HepG2 (cell line): Measurements from ENCODE around the gene VN1R2. TPM values are rescaled to one million over a fixed set of nuclear protein-coding genes. Genes with fewer than 3 reads are reported as not detected.

ENCODE experiments used
- ATAC-seq: fragments of 200-7000 bp; cut with Tn5 transposase; 3 replicates; pipeline ENCODE4 v1.9.1; 2020; ENCODE audit warnings: mild to moderate bottlenecking, moderate library complexity
- BruUV-seq: library from RNA; stranded (reverse); fragments of 400-500 nt; replicated peaks from 2 replicates; lab custom pipeline; 2021; lab: Mats Ljungman, UMichigan
- CTCF ChIA-PET: fragments of 300-600 bp; formaldehyde crosslinking; extraction: SDS; loops from one replicate; lab custom pipeline; 2021; ENCODE audit warnings: low total read pairs, inconsistent platforms, low intra/inter-chr PET ratio; lab: Yijun Ruan, JAX
- POLR2A ChIA-PET: fragments of 350-600 bp; sonication (Branson Sonifier 250); formaldehyde crosslinking; loops from one replicate; lab custom pipeline; 2020; ENCODE audit warnings: antibody characterized with exemption, inconsistent platforms; lab: Yijun Ruan, JAX
- DNase-seq: peaks from one replicate; pipeline ENCODE4 v3.0.0-alpha.2; 2015; ENCODE audit warnings: low spot score
- FAIRE-seq: peaks from 3 replicates; lab custom pipeline; 2011; peaks lifted over from hg19 to GRCh38; lab: Jason Lieb, UNC
- H2AFZ ChIP-seq: one replicate; pipeline ENCODE4 v1.6.1; 2011; ENCODE audit warnings: low read length, inconsistent platforms
- H3K27ac ChIP-seq: fragments of 300-600 bp; 3 replicates; pipeline ENCODE4 v1.8.0; 2011; ENCODE audit warnings: mixed run types, mild to moderate bottlenecking, mixed read lengths, low read length, inconsistent platforms; ENCODE audit not compliant: insufficient read depth; ENCODE audit errors: extremely low read length
- H3K27me3 ChIP-seq, 2 experiments: fragments of 200-600 bp in 1 of 2; 2 replicates in 1 of 2; 3 replicates in 1 of 2; pipeline versions ENCODE4 v1.6.0 to v1.8.0; 2011; ENCODE audit warnings: low read length in 2 of 2, mild to moderate bottlenecking in 2 of 2, moderate library complexity in 2 of 2, inconsistent platforms in 1 of 2; ENCODE audit not compliant: insufficient read depth in 2 of 2, control insufficient read depth in 1 of 2
- H3K36me3 ChIP-seq, 2 experiments: fragments of 200-600 bp in 1 of 2; replicated peaks in 1 of 2; 2 replicates in 1 of 2; 3 replicates in 1 of 2; pipeline versions ENCODE4 v1.5.1 to v1.8.0; 2011; ENCODE audit warnings: low read length in 2 of 2, inconsistent platforms in 1 of 2; ENCODE audit not compliant: insufficient read depth in 2 of 2, control insufficient read depth in 1 of 2
- H3K4me1 ChIP-seq: 2 replicates; pipeline ENCODE4 v1.5.1; 2012; ENCODE audit warnings: low read length, inconsistent platforms; ENCODE audit not compliant: insufficient read depth
- H3K4me2 ChIP-seq: 2 replicates; pipeline ENCODE4 v1.6.0; 2011; ENCODE audit warnings: low read depth, low read length, inconsistent platforms
- H3K4me3 ChIP-seq, 3 experiments: fragments of 200-600 bp in 1 of 3; sonication (generic), shearing (Covaris generic) in 1 of 3; replicated peaks in 1 of 3; 2 replicates each; pipeline ENCODE4 v1.5.1; 2011 to 2016; ENCODE audit warnings: low read length in 3 of 3, inconsistent platforms in 2 of 3, low read depth in 2 of 3, mild to moderate bottlenecking in 2 of 3, control low read depth in 1 of 3, mixed read lengths in 1 of 3; ENCODE audit not compliant: insufficient read depth in 1 of 3
- H3K79me2 ChIP-seq: one replicate; pipeline ENCODE4 v1.6.1; 2011; ENCODE audit warnings: low read length, inconsistent platforms; ENCODE audit not compliant: insufficient read depth
- H3K9ac ChIP-seq: 2 replicates; pipeline ENCODE4 v1.6.0; 2011; ENCODE audit warnings: mild to moderate bottlenecking, low read depth, low read length, inconsistent platforms; ENCODE audit not compliant: insufficient read depth
- H3K9me3 ChIP-seq: 2 replicates; pipeline ENCODE4 v1.5.1; 2012; ENCODE audit warnings: mild to moderate bottlenecking, low read length
- H4K20me1 ChIP-seq: 2 replicates; pipeline ENCODE4 v1.6.0; 2011; ENCODE audit warnings: inconsistent platforms, mild to moderate bottlenecking, low read length, moderate library complexity; ENCODE audit not compliant: insufficient read depth
- IKZF4 ChIP-seq: sonication (generic); formaldehyde crosslinking; IDR thresholded peaks from 2 replicates; pipeline ENCODE4 v1.5.1; 2020; ENCODE audit warnings: borderline replicate concordance, mild to moderate bottlenecking, low read depth, missing genetic modification reagents; ENCODE audit errors: not compliant biosample characterization
- JUN ChIP-seq: sonication (generic); formaldehyde crosslinking; IDR thresholded peaks from 2 replicates; pipeline ENCODE4 v1.4.0; 2020; ENCODE audit warnings: mild to moderate bottlenecking, missing genetic modification reagents
- KLF9 ChIP-seq: IDR thresholded peaks from 2 replicates; pipeline ENCODE4 v1.6.1; 2016; ENCODE audit warnings: low read depth
- NFE2 ChIP-seq: sonication (generic); formaldehyde crosslinking; IDR thresholded peaks from 2 replicates; pipeline ENCODE4 v1.4.0; 2020; ENCODE audit warnings: missing genetic modification reagents
- SPEN ChIP-seq: sonication (generic); formaldehyde crosslinking; IDR thresholded peaks from 2 replicates; pipeline ENCODE4 v1.5.1; 2020; ENCODE audit warnings: low read depth, mild to moderate bottlenecking, missing genetic modification reagents
- TP53 ChIP-seq: sonication (generic); formaldehyde crosslinking; conservative IDR thresholded peaks from 2 replicates; pipeline ENCODE4 v1.4.0; 2020; ENCODE audit warnings: missing genetic modification reagents
- ZNF207 ChIP-seq: fragments of 450-650 bp; IDR thresholded peaks from 2 replicates; pipeline ENCODE4 v1.6.1; 2016; ENCODE audit warnings: antibody characterized with exemption, borderline replicate concordance
- ZNF30 ChIP-seq: sonication (generic); formaldehyde crosslinking; IDR thresholded peaks from 2 replicates; pipeline ENCODE4 v1.5.0; 2020; ENCODE audit warnings: mild to moderate bottlenecking, missing genetic modification reagents
- ZNF562 ChIP-seq: sonication (generic); formaldehyde crosslinking; IDR thresholded peaks from 2 replicates; pipeline ENCODE4 v1.8.0; 2022; ENCODE audit warnings: missing genetic modification reagents, borderline replicate concordance
- ZNF597 ChIP-seq: sonication (generic); formaldehyde crosslinking; IDR thresholded peaks from 2 replicates; pipeline ENCODE4 v1.5.0; 2020; ENCODE audit warnings: missing genetic modification reagents
- ZNF614 ChIP-seq: IDR thresholded peaks from 2 replicates; pipeline ENCODE4 v1.6.1; 2018; ENCODE audit warnings: missing biosample characterization, missing genetic modification reagents, inconsistent platforms, borderline replicate concordance
- ZNF674 ChIP-seq: sonication (generic); formaldehyde crosslinking; IDR thresholded peaks from 2 replicates; pipeline ENCODE4 v1.5.0; 2020; ENCODE audit warnings: low read depth, mild to moderate bottlenecking, missing genetic modification reagents
- ZNF703 ChIP-seq: sonication (generic); formaldehyde crosslinking; IDR thresholded peaks from 2 replicates; pipeline ENCODE4 v1.5.1; 2020; ENCODE audit warnings: missing genetic modification reagents, mild to moderate bottlenecking, moderate library complexity, borderline replicate concordance
- ZNF709 ChIP-seq: sonication (generic); formaldehyde crosslinking; IDR thresholded peaks from 2 replicates; pipeline ENCODE4 v1.5.0; 2020; ENCODE audit warnings: mild to moderate bottlenecking, missing genetic modification reagents
- ZNF75D ChIP-seq: sonication (generic); formaldehyde crosslinking; IDR thresholded peaks from 2 replicates; pipeline ENCODE4 v1.8.1; 2023; ENCODE audit warnings: missing genetic modification reagents, mild to moderate bottlenecking, borderline replicate concordance
- WGBS: methylation state at CpG from one replicate; pipeline ENCODE4 v1.1.6; 2017; ENCODE audit warnings: low lambda C conversion rate; 5-methylcytosine and 5-hydroxymethylcytosine counted together
- in situ Hi-C: cut with HindIII; loops from 2 replicates; pipeline ENCODE4 v1.10.0; 2017; ENCODE audit warnings: low pct_unique_long_range_greater_than_20kb; ENCODE audit not compliant: extremely low pct_ligation_motif_present
- intact Hi-C: fragments of 100-400 bp; cut with micrococcal nuclease; formaldehyde crosslinking; loops from one replicate; pipeline ENCODE4 v1.10.0; 2022; ENCODE audit not compliant: unreplicated experiment
- polyA plus RNA-seq, 8 experiments: library from polyadenylated mRNA; depleted of rRNA in 3 of 8; stranded (reverse) in 7 of 8; unstranded in 1 of 8; fragments of >200 nt; fragmentation: Illumina TruSeq in 4 of 8; extraction: Trizol in 4 of 8; gene quantifications; 2 replicates each; pipeline versions ENCODE4 v1.2.1 to v1.2.3, GENCODE V29; 2011 to 2016; ENCODE audit warnings: low read depth in 4 of 8, missing spikeins in 1 of 8, mixed read lengths in 1 of 8; ENCODE audit not compliant: insufficient read depth in 1 of 8
- total RNA-seq, 5 experiments: library from RNA; depleted of rRNA; stranded (reverse); fragments of >200 nt; fragmentation: Illumina TruSeq; extraction: Trizol; gene quantifications; 2 replicates each; pipeline ENCODE4 v1.2.3, GENCODE V29; 2016; ENCODE audit warnings: low read depth in 1 of 5
- TF ChIP-seq, protein P1 (sequence below): sonication (generic); formaldehyde crosslinking; IDR thresholded peaks from 2 replicates; pipeline ENCODE4 v1.8.0; 2022; ENCODE audit warnings: missing genetic modification reagents, mild to moderate bottlenecking, borderline replicate concordance
- TF ChIP-seq, protein P2 (sequence below): sonication (generic); formaldehyde crosslinking; IDR thresholded peaks from 2 replicates; pipeline ENCODE4 v1.8.1; 2023; ENCODE audit warnings: mild to moderate bottlenecking, missing genetic modification reagents
- TF ChIP-seq, protein P3 (sequence below): sonication (generic); formaldehyde crosslinking; IDR thresholded peaks from 2 replicates; pipeline ENCODE4 v1.4.0; 2020; ENCODE audit warnings: missing genetic modification reagents

The VN1R2 gene
- total and polyA plus RNA-seq, 2 of the 13 experiments (the other 11 are each of a cell fraction or from before 2014, with no cell fraction given) = not detected

GRCh38 chr19:53275480-53275879 lies 17.4 kb downstream of the VN1R2 start:
- ATAC-seq (no peak), DNase-seq (no peak), FAIRE-seq (no peak)
- in situ Hi-C loops = no loop called here
- Histone ChIP-seq H3K27me3 (no peaks in the 10 kb centered on the region; a peak in 1 of 5 replicates), H3K9ac (no peak overlapping the region), H3K4me3 (no peak overlapping the region), H3K79me2 (no peaks in the 10 kb centered on the region), H3K4me1 (no peaks in the 10 kb centered on the region), H3K27ac (no peak overlapping the region), H3K4me2 (no peak overlapping the region), H2AFZ (no peak overlapping the region), H4K20me1 (no peaks in the 10 kb centered on the region), H3K9me3 (peaks cover 32% of the 10 kb centered on the region), H3K36me3 (no peaks in the 10 kb centered on the region)
- WGBS = 77% methylated on average over 2 of the region's 2 CpGs
- intact Hi-C loops = no loop called here
- no TSS peak for BruUV-seq
- ChIA-PET POLR2A (no interaction called here), CTCF (no interaction called here)
- no peak for TF ChIP-seq ZNF75D (CRISPR knock-in tag)
- no peak for TF ChIP-seq ZNF674 (CRISPR knock-in tag)
- TF ChIP-seq ZNF709 (CRISPR knock-in tag) = no peak
- TF ChIP-seq, protein P1, sequence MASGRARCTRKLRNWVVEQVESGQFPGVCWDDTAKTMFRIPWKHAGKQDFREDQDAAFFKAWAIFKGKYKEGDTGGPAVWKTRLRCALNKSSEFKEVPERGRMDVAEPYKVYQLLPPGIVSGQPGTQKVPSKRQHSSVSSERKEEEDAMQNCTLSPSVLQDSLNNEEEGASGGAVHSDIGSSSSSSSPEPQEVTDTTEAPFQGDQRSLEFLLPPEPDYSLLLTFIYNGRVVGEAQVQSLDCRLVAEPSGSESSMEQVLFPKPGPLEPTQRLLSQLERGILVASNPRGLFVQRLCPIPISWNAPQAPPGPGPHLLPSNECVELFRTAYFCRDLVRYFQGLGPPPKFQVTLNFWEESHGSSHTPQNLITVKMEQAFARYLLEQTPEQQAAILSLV (CRISPR knock-in tag) = no peak
- no peak for TF ChIP-seq TP53 (CRISPR knock-in tag)
- TF ChIP-seq ZNF207 = no peak
- no peak for TF ChIP-seq NFE2 (CRISPR knock-in tag)
- no peak for TF ChIP-seq ZNF614 (CRISPR knock-in tag)
- TF ChIP-seq IKZF4 (CRISPR knock-in tag) = no peak
- TF ChIP-seq ZNF562 (CRISPR knock-in tag) = no peak
- no peak for TF ChIP-seq ZNF30 (CRISPR knock-in tag)
- TF ChIP-seq SPEN (CRISPR knock-in tag) = no peak
- TF ChIP-seq, protein P2, sequence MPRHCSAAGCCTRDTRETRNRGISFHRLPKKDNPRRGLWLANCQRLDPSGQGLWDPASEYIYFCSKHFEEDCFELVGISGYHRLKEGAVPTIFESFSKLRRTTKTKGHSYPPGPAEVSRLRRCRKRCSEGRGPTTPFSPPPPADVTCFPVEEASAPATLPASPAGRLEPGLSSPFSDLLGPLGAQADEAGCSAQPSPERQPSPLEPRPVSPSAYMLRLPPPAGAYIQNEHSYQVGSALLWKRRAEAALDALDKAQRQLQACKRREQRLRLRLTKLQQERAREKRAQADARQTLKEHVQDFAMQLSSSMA = no peak
- TF ChIP-seq JUN (CRISPR knock-in tag) = no peak
- TF ChIP-seq, protein P3, sequence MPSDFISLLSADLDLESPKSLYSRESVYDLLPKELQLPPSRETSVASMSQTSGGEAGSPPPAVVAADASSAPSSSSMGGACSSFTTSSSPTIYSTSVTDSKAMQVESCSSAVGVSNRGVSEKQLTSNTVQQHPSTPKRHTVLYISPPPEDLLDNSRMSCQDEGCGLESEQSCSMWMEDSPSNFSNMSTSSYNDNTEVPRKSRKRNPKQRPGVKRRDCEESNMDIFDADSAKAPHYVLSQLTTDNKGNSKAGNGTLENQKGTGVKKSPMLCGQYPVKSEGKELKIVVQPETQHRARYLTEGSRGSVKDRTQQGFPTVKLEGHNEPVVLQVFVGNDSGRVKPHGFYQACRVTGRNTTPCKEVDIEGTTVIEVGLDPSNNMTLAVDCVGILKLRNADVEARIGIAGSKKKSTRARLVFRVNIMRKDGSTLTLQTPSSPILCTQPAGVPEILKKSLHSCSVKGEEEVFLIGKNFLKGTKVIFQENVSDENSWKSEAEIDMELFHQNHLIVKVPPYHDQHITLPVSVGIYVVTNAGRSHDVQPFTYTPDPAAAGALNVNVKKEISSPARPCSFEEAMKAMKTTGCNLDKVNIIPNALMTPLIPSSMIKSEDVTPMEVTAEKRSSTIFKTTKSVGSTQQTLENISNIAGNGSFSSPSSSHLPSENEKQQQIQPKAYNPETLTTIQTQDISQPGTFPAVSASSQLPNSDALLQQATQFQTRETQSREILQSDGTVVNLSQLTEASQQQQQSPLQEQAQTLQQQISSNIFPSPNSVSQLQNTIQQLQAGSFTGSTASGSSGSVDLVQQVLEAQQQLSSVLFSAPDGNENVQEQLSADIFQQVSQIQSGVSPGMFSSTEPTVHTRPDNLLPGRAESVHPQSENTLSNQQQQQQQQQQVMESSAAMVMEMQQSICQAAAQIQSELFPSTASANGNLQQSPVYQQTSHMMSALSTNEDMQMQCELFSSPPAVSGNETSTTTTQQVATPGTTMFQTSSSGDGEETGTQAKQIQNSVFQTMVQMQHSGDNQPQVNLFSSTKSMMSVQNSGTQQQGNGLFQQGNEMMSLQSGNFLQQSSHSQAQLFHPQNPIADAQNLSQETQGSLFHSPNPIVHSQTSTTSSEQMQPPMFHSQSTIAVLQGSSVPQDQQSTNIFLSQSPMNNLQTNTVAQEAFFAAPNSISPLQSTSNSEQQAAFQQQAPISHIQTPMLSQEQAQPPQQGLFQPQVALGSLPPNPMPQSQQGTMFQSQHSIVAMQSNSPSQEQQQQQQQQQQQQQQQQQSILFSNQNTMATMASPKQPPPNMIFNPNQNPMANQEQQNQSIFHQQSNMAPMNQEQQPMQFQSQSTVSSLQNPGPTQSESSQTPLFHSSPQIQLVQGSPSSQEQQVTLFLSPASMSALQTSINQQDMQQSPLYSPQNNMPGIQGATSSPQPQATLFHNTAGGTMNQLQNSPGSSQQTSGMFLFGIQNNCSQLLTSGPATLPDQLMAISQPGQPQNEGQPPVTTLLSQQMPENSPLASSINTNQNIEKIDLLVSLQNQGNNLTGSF (CRISPR knock-in tag) = no peak
- no peak for TF ChIP-seq ZNF597 (CRISPR knock-in tag)
- no peak for TF ChIP-seq KLF9
- TF ChIP-seq ZNF703 = no peak
